Skeletal muscle satellite cell (primary cell): ENCODE data around the gene BCL6B.

Experiments used
- H3K27me3 ChIP-seq: 2 replicates; pipeline ENCODE4 v1.7.0; 2013; ENCODE audit warnings: low read length; ENCODE audit not compliant: control insufficient read depth, insufficient read depth
- H3K36me3 ChIP-seq: 2 replicates; pipeline ENCODE4 v1.7.0; 2013; ENCODE audit warnings: mild to moderate bottlenecking, control low read depth, low read length; ENCODE audit not compliant: insufficient read depth
- H3K4me1 ChIP-seq: 2 replicates; pipeline ENCODE4 v1.7.0; 2013; ENCODE audit warnings: low read length; ENCODE audit not compliant: control insufficient read depth, insufficient read depth
- H3K4me2 ChIP-seq: 2 replicates; pipeline ENCODE4 v1.7.0; 2013; ENCODE audit warnings: mild to moderate bottlenecking, low read length
- H3K4me3 ChIP-seq: 2 replicates; pipeline ENCODE4 v1.7.0; 2013; ENCODE audit warnings: low read length
- H3K9ac ChIP-seq: 2 replicates; pipeline ENCODE4 v1.7.0; 2013; ENCODE audit warnings: mild to moderate bottlenecking, low read depth, low read length, moderate library complexity
- H3K9me3 ChIP-seq: replicated peaks from 2 replicates; pipeline ENCODE4 v1.7.0; 2013; ENCODE audit warnings: mild to moderate bottlenecking, control low read depth, low read length

The BCL6B gene

DNA sequence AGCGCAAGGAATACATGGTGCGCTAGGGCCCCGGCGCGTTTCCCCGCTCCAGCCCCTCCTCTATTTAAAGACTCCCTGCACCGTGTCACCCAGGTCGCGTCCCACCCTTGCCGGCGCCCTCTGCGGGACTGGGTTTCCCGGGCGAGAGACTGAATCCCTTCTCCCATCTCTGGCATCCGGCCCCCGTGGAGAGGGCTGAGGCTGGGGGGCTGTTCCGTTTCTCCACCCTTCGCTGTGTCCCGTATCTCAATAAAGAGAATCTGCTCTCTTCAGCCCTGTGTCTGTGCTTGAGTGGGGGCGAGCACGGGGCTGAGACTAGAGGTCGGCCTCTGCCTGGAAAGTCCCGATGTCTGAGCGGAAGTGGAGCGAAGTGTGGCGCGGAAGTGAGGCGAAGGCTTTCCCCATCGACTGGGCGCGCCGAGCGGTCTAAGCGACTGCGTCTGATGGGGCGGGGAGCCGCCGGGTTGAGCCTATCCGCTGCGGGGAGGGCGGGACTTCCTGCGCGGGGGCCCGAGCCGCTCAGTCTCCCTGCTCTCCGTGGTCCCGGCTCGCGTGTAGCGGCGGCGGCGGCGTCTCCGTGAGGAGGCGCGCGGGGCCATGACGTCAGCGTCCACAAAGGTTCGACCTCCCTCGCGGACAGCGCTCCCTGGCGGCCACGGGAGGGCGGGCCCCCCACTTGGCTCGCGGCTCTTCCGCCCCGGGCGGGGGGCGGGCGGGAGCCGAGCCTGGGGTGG, 8.4 kb upstream of the BCL6B start:
- Histone ChIP-seq H3K4me1 (peaks cover 38% of the 10 kb centered on the region), H3K4me2 (peak overlapping the region; percentile 89), H3K4me3 (peak overlapping the region; percentile 99), H3K27me3 (no peaks in the 10 kb centered on the region), H3K9ac (peak overlapping the region; percentile 99), H3K36me3 (peaks cover 16% of the 10 kb centered on the region), H3K9me3 (no peaks in the 10 kb centered on the region)

DNA sequence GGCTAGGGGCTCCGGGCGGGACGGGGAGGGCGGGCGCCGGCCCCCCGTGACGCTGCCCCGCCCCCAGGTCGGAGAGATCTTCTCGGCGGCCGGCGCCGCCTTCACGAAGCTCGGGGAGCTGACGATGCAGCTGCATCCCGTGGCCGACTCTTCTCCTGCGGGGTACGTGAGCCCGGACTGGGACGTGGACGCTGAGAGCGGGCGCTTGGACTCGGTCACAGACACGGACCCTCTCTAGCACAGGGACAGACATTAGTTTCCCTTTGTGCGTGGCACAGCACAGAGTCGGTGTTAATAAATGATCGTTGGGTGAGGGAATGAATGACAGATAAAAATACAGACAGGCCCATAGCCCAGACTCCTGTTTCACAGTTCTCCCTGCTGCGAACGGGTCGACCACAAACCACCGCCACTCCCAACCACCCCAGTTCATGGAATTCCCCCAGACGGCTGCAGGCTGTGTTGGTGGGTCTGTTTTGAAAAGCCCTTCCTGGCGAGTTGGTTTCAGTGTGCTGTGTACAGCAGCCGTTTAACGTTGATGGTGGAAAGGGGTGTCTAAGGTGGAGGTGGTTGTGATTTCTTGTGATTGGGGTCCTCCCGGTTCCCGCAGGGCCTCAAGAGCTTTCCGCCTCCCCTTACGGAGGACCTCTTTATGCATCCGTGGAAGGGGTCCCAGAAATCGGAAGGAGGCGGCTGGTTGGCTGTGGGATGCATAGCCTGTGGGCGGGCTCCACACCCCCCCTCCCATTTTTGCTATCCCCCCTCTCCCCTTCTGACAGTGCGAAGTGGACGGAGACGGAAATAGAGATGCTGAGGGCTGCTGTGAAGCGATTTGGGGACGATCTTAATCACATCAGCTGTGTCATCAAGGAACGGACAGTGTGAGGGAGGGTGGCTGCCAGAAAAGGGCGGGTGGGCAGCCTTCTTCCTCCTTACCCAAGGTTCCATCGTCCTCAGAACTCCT, 7.6 kb upstream of the BCL6B start:
- no peaks in the 10 kb centered on the region for H3K9me3 ChIP-seq
- H3K36me3 ChIP-seq: peaks cover 16% of the 10 kb centered on the region
- peak overlapping the region; percentile 99 for H3K4me3 ChIP-seq
- peaks cover 46% of the 10 kb centered on the region for H3K4me1 ChIP-seq
- H3K27me3 ChIP-seq: no peaks in the 10 kb centered on the region
- H3K4me2 ChIP-seq: peak overlapping the region; percentile 89
- H3K9ac ChIP-seq: peak overlapping the region; percentile 99

DNA sequence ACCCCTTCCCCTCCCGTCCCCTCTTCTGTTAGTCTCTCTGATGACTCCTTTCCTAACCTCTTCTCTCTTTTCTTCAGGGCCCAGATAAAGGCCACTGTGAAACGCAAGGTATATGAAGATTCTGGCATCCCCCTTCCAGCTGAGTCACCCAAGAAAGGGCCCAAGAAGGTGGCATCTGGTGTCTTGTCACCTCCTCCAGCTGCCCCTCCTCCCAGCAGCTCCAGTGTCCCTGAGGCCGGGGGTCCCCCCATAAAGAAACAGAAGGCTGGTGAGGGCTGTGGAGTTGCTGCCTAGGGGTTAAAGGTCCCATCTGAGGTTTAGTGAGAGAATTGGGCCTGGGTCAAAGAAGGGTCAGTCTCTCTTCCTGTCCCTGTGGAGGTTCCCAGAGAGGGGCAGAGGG, 6.4 kb upstream of the BCL6B start:
- Histone ChIP-seq H3K27me3 (no peaks in the 10 kb centered on the region), H3K36me3 (peaks cover 16% of the 10 kb centered on the region), H3K9ac (no peak overlapping the region), H3K9me3 (no peaks in the 10 kb centered on the region), H3K4me3 (no peak overlapping the region), H3K4me2 (peak overlapping the region; percentile 89), H3K4me1 (peaks cover 38% of the 10 kb centered on the region)

DNA sequence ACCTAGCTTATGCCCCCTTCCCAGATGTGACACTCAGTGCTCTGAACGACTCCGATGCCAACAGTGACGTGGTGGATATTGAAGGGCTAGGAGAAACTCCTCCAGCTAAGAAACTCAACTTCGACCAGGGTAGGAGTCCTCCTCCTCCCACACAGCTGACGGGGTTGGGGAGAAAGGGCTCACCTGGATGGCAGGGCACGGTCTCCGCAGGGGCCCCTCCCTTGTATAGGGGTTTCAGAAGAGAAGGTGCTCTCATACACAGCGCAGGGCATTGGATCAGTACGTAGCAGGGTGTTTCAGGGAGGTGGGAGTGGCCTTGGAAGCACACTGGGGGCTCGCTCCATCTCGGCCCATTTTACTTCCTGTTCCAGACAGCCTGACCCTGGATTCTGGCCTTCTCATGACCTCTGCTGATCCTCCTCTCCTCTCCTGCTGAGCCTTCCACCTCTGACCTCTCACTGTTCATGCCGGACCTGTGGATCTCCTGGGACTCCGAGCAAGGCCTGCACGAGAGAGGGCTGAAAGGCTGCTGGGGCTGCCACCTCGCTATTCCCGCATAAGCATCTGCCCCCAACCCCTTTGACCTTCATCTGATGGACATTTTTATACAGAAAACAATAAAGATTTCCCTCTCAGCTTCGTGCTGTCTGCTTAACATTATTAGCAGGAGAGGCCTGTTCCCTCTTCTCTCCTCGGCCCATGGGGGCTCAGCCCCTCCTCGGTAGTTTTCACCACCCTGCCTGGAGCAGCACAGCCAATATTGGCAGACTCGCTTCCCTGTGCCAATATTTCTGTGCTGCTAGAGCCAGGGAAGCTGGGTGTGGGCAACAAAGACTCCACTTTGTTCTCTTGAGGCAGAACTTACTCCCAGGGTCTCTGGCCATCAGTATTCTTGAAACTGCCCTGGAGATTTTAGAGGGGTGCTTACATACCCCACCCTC, 5.7 kb upstream of the BCL6B start:
- no peaks in the 10 kb centered on the region for H3K9me3 ChIP-seq
- H3K27me3 ChIP-seq: no peaks in the 10 kb centered on the region
- no peak overlapping the region for H3K4me2 ChIP-seq
- H3K4me3 ChIP-seq: no peak overlapping the region
- H3K9ac ChIP-seq: peak overlapping the region; percentile 26
- H3K4me1 ChIP-seq: peaks cover 43% of the 10 kb centered on the region
- H3K36me3 ChIP-seq: peaks cover 16% of the 10 kb centered on the region

DNA sequence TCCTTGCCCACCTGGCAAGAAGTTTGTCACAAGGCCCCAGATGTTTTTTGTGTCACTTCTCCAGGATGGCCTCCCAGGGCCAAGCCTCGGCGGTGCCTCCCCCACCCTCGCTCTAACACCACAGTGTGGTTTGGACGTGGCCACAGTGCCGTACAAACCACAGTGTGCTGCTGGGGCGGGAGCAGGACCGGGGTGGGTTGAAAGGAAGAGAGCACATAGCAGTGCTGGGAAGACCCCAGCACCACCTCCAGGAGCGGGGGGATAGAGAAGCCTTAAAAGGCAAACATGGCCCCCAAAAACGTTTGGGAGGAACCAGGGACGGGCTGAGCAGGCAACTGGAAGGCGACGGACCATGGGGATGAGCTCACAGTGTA, 5.0 kb upstream of the BCL6B start:
- H3K4me3 ChIP-seq: no peak overlapping the region
- H3K9me3 ChIP-seq: no peaks in the 10 kb centered on the region
- no peak overlapping the region for H3K4me2 ChIP-seq
- peaks cover 5% of the 10 kb centered on the region for H3K27me3 ChIP-seq
- peak overlapping the region; percentile 26 for H3K9ac ChIP-seq
- peaks cover 16% of the 10 kb centered on the region for H3K36me3 ChIP-seq
- peaks cover 43% of the 10 kb centered on the region for H3K4me1 ChIP-seq

DNA sequence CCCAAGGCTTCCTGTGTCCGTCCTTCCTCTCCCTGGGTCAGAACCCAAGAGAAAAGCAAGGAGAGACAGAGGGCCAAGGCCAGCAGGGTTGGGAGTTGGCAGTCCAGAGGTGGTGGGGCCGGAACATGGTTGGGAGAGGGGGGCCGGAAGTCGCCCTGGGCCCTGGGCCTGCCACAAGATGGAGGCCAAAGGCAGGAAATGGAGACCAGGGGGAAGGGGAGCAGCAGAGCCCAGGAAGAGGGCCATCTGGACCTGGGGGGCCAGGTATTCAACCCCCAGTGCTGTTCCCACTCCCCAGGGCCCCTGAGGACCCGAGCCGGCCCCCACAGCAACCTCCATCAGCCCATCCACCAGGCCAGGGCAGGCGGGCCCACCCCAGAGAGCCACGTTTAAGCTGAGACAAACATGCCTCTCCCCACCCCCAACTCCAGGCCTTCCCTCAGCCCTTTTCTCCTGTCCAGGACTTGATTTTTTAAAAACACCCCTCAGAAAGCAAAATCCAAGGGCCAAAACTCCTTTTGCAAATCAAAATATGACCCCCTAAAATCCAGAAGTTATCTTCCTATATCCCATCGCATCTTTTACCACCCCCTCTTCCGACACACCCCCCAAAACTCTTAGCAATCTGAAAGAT, 4.4 kb upstream of the BCL6B start:
- no peaks in the 10 kb centered on the region for H3K9me3 ChIP-seq
- H3K9ac ChIP-seq: peak overlapping the region; percentile 87
- peak overlapping the region; percentile 76 for H3K4me3 ChIP-seq
- H3K4me1 ChIP-seq: peaks cover 43% of the 10 kb centered on the region
- H3K4me2 ChIP-seq: peak overlapping the region; percentile 98
- peaks cover 16% of the 10 kb centered on the region for H3K36me3 ChIP-seq
- peaks cover 10% of the 10 kb centered on the region for H3K27me3 ChIP-seq

DNA sequence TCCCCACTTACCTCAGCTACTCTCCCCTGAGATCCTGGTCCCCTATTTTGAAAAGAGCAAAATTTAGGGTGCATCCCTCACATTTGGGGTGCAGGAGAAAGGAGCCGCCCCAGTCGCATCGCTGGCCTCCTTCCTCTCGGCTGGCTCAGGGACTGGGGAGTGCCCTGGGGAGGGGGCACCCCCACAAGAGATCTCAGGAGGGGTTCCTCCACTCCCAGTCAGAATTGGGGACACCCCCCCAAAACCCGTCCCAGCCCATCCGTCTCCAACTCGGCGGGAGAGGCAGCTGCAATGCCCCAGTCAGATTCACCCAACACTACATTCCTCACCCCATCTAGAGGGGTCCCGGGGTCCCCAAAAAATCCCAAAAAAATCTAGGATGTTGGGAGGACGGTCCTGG, 3.5 kb upstream of the BCL6B start:
- Histone ChIP-seq H3K4me1 (peaks cover 34% of the 10 kb centered on the region), H3K9me3 (no peaks in the 10 kb centered on the region), H3K4me2 (peak overlapping the region; percentile 98), H3K27me3 (peaks cover 11% of the 10 kb centered on the region), H3K9ac (peak overlapping the region; percentile 87), H3K36me3 (peaks cover 10% of the 10 kb centered on the region), H3K4me3 (peak overlapping the region; percentile 76)

DNA sequence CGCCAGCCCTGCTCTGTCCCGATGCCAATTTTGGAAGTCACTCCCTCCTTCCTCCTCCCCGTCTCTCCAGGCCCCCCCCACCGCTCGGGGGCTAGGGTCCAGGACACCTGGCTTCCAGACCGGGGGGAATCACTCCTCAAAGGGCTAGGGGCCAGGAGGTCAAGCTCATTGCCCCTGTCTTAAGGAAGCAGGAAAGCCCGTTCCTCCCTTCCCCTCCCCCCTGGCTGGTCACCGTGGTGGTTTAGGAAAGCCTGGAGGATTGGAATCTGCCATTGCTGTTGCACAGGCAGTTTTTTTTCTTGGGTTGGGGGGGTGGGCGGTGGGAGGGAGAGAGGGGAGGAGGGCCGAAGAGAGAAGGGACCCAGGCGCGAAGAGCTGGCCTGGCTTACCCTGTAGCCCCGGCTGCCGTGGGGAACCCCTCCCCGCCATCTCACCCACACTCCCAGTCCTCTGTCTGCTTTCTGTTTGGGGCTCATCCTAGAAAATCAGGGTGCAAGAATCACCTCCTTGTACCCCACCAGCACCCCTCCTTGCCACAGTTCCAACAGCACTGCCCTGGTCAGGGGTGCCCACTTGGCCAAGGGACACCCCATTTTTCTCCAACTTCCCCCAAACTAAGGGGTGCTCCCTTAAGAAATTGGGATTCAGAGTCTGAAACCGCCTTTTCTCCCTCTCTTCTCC, 2.9 kb upstream of the BCL6B start:
- no peaks in the 10 kb centered on the region for H3K9me3 ChIP-seq
- peaks cover 34% of the 10 kb centered on the region for H3K4me1 ChIP-seq
- H3K36me3 ChIP-seq: peaks cover 10% of the 10 kb centered on the region
- H3K9ac ChIP-seq: peak overlapping the region; percentile 87
- peaks cover 11% of the 10 kb centered on the region for H3K27me3 ChIP-seq
- peak overlapping the region; percentile 98 for H3K4me2 ChIP-seq
- H3K4me3 ChIP-seq: peak overlapping the region; percentile 76

DNA sequence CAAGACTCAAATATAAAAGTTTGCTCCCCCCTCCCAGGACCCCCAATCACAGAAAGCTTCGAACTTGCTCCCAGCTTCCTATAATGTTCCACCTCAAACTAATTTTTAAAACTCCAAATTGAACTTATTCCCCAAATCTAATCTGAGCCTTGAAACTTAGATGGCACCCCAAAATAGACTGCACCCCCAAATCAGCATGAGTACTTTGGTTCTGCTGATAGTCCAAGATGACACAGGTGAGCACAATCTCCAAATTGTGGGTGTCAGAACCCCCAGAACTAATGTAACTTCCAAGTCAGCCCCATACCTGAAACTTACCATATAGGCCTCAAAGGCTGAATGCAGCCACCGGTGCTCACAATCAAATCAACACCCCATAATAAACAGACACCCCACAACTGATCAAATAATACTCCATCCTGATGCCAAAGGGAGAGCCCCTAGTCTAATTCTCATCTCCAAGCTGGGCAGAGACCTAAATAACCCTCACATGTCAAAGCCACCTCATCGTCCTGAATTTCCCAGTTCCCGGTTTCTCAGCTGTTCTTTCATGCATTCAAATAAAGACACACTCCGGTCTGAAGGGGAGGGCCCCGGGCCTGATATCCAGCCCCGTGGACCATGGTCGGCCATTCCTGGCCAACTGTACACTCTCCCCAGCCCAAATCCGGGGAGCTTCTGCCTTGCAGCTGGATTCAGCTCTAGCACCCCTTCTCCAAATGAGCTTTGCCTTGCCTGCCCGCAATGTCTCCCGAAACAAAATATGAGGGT, 1.8 kb upstream of the BCL6B start:
- Histone ChIP-seq H3K9ac (peak overlapping the region; percentile 57), H3K4me3 (no peak overlapping the region), H3K36me3 (peaks cover 10% of the 10 kb centered on the region), H3K27me3 (peaks cover 11% of the 10 kb centered on the region), H3K9me3 (no peaks in the 10 kb centered on the region), H3K4me2 (peak overlapping the region; percentile 83), H3K4me1 (peaks cover 25% of the 10 kb centered on the region)
